Nucleus accumbens (tissue), 56 donors: ENCODE data around the gene EXOSC5.
"Not testable (repeated sequence)": the region's sequence is repeated elsewhere in the genome, so short reads cannot be mapped to it uniquely, and the experiment has no call there.

ENCODE experiments used
- DNase-seq, 56 donors: peaks; one replicate each; lab custom pipeline; 2025; lab: John Stamatoyannopoulos, UW

EXOSC5 gene

DNA sequence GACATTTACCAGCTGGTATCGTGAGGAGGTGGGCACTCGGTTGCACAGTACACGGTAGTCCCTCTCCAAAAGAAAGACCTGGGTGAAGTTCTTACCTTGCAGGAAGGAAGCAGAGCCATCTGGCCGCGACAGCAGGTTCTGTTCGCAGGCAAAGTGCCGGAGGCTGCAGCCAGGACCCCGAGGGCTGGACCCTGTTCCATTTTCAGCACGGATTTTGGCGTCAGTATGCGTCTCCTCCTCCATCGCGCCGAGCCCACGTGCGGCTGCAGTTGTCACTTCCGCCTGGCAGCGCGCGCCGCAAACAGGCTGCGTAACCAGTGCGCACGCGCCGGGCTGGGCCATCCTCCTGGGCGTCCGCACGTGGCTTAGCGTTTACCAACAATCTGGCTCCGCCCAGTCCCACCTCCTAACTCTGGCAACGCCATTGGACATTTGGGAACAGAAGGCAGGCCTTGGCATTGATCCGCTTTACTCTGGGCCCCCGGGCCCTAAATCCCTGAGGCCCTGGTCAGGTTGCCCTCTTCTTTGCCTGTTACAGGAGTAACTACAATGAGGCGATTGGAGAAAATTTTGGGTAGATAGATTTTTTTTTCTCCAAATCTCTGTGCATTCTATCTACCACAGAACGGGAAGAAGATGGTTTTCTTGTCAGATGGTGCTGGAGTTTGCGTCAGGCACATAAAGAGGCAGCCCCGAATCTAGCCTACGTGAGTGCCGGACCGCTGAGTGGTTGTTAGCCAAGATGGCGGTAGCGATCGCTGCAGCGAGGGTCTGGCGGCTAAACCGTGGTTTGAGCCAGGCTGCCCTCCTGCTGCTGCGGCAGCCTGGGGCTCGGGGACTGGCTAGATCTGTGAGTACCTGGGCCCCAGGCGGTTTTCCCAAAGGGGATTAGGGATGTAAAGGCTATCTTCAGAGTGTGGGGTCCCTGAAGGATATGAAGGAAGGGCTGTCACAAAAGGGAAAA lies at the start of gene EXOSC5, which contains the start of gene BCKDHA:
TSS of gene EXOSC5 (minus strand) at position 274 of the 964 bp plus-strand sequence. CDS start at position 243, 31 bp downstream.
TSS of gene BCKDHA (plus strand) at position 733 of the 964 bp plus-strand sequence. CDS start at position 743, 10 bp downstream.
- peak; percentile 89 to 99 (median 98) for DNase-seq

DNA sequence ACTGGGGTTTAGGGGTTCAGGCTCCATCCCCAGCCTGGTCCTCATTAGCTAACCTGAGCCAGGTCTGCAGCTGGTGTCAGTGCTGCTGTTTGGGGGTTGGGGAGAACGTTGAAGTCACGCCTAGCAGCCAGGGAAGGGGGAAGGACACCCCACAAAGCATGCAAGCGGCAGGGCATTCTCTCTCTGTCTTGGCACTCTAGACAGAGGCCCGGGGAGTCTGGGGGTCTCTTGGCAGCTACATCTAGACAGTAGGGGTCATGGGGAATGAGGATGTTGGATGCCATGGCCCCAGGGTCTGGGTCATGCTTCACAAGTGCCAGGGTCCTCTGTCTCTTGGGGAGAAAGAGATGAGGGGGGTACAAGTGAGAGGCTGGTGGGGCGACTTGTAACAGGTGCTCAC lies 48.4 kb upstream of the EXOSC5 start:
- DNase-seq, result no peak

DNA sequence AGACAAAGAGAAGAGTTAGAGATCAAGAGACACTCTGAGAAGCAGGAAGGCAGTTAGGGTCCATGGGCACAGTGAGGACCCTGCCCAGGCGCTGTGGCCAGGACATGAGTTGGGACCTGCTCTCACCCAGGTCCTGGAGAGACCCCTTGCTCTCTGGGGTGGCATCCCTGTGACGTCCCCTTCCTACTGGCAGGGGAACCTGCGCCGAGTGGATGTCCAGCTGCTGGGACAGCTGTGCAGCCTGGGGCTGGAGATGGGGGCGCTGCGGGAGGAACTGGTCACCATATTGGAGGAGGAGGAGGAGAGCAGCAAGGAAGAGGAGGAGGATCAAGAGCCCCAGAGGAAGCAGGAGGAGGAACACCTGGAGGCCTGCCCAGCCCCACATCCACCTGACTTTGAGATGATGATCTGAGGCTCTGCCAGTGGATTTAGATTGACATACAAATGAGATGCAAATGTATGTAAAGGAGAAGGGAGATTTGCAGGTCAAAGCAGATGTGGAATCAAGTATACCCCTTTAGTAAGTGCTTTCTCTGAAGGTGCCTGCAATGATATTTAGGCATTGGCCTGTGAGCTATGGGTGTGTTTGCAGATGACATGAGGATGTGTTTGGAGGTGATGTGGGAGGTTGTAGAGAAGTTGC lies 46.8 kb upstream of the EXOSC5 start:
- DNase-seq, result no peak

DNA sequence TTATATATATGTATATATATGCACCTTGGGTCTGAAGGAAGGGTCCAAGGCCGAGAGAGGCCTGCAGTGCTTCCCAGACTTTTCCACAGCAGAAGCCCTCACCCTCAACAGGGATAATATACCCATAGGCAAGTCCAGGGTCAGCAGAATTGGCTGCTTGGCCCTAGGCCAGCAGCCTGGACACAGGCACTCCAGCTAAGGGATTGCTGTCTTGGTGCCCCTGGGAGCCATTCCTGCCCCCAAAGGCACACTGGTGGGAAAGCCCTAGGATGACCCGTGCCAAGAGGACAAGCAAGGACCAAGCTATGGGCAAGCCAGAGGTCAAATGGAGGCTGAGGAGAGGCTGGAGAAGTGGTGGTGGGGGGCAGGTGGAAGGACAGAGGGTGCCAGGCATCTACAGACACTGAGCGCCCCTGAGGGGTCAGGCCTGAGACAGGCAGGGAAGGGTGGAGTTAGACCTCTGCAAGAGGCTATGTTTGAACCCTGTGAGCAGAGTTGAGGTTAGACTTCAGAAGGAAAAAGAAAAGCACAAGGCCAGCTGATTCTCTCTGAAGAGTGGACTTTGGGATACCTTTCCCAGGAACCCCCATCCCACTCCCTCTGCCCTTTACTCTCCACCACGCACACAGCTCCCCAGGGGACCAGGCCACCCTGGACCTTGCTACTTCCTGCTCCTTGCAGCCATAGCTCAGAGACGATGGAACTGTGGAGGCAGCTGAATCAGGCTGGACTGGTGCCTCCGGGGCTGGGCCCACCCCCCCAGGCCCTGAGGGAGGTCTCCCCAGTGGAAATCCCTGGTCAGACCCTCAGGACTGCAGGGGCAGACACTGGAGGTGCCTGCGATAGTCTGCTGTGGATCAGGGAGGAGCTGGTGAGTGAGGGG lies 45.6 kb upstream of the EXOSC5 start, which contains the start of gene ERICH4:
TSS of gene ERICH4 (plus strand) at position 684 of the 883 bp plus-strand sequence. CDS start at position 698, 14 bp downstream.
- no peak for DNase-seq

DNA sequence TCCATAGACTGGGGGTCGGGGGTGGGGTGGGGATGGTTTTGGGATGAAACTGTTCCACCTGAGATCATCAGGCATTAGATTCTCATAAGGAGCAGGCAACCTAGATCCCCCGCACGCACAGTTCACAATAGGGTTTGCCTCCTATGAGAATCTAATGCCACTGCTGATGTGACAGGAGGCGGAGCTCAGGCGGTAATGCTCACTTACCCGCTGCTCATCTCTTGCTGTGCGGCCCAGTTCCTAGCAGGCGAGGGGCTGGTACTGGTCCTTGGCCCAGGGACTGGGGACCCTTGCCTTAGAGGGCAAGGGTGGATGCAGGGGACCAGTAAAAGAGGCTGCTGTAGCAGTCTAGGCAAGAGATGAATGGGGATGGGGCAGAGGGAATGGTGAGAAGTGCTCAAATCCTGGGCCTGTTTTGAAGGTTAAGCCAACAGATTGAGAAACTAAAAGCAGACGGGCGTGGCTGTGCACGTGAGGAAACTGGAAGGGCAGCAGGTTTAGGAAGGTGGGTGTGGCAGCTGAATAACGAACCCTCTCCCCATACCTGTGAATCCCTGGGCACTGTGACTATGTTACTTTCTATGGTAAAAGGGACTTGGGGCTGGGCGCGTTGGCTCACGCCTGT lies 44.3 kb upstream of the EXOSC5 start:
- no peak for DNase-seq

DNA sequence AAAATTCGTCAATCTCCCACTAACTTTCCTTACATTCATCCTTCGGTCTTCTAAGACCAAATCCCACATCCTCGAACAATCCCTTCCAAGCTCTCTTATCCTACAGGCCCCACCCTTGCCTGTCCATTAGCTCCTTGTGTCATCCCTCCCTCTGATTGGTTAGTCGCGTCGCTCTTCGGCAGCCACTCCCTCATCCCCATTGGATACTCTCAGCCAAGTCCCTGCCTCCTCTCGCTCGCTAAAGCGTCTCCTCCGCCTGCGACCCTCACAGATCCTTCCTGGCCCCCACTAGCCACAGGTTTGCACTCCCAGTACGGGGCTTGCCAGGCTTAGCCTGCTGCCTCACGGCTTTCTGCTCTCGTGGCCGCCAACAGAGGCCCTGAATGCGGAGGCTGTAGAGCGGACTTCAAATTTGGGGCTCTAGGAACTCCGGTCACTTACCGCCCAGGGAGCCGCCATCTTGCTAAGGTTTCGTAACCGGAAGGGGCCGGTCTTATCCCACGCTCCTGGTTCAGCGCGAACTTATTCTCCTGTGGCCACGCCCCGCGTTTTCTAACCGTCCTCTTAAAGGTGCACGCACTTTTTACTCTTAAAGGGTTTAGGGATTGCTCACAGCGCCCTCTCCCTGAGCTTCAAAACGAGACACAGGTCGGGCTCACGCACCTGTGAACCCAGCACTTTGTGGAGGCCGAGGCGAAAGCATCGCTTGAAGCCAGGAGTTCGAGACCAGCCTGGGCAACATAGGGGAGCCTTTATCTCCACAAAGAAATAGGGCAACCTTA lies 42.5 kb upstream of the EXOSC5 start, which contains the start of gene DMAC2:
TSS of gene DMAC2 (minus strand) at position 472 of the 782 bp plus-strand sequence. CDS start at position 459, 13 bp downstream.
- peak; percentile 82 to 99 (median 94) for DNase-seq

DNA sequence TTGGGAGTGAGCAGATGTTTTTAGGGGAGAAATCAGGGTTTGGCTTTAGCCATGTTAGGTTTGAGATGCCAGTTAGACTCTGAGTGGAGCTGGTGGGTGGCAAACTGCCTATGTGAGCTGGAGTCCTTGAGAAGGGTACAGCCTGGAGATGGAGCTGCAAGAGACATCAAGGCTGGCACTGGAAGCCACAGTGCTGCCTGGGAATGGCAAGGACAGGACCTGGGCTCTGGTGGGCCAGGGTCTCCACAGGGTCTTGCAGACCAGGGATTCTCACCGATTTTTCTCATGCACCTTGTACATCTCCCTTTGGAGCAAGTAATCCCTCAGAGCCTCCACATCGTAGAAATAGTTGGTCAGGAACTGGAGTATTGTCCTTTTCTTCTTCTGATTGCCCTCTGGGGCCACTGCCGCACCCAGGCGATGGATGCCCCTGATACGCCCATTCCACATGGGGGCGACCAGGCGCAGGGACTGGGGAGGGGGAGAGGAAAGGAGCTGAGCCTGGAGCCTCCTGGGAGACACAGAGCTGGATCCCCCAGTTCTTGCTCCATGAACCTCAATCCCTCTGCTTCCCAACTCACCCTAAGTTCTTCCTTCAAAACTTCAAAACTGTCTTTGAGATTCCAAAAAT lies 40.9 kb upstream of the EXOSC5 start:
- no peak for DNase-seq

DNA sequence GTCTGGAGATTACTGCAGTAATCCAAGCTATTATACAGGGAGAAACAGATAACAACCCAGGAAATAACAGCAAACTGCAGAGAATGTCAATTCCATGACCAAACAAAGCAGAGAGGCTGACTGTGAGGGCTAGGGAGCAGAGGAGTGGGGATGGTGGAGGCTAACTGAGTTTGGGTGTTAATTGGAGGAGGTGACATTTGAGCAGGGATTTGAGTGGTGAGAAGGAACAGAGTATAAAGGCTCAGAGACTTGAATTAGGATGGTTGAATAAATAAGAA lies 39.5 kb upstream of the EXOSC5 start:
- DNase-seq, result no peak

DNA sequence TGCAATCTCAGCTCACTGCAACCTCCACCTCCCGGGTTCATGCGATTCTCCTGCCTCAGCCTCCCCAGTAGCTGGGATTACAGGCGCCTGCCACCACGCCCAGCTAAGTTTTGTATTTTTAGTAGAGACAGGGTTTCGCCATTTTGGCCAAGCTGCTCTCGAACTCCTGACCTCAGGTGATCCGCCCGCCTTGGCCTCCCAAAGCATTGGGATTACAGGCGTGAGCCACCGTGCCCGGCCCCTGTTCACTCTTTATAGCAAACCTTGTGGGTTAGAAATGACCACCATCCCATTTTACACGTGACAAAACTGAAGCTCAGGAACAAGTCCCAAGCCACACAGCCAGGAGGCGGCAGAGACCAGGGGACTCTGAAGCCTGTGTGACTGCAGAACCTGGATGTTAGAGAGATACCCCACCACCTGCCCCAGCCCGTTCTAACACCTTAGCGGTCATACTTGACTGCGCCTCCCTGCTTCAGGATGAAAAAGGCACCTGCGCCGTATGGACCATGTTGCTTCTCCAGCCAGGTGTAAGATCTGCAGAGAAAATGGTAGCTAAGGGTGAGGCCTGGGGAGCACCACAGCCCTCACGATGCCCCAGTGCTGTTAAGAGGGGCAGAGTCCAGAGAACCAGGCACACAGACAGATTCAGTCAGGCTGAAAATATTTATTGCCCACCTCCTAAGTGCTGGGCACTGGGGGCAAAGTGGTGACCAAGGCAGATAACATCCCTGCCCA lies 38.9 kb upstream of the EXOSC5 start:
- DNase-seq, result no peak

DNA sequence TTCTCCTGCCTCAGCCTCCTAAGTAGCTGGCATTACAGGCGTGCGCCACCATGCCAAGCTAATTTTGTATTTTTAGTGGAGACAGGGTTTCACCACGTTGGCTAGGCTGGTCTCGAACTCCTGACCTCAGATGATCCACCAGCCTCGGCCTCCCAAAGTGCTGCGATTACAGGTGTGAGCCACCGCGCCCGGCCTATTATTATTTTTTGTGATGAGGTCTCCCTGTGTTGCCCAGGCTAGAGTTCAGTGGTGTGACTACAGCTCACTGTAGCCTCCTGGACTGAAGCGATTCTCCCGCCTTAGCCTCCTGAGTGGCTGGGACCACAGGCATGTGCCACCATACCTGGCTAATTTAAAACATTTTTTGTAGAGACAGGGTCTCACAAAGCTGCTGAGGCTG lies 38.2 kb upstream of the EXOSC5 start:
- DNase-seq, result not testable (repeated sequence)

DNA sequence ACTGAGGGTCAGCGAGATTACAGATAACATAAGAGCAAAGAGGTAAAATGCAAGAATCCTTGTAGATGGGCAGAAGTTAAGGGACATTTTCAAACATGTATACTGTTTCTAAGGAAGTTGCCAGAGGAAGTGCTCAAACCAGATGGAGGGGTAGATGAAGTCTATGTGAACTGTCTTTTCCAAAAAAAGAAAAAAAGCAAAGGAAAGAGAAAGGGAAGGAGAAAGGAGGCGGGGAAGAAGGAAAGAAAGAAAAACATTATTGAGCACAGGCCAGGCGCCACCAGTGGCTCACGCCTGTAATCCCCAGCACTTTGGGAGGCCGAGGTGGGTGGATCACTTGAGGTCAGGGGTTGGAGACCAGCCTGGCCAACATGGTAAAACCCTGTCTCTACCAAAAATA lies 37.3 kb upstream of the EXOSC5 start:
- DNase-seq, result no peak

DNA sequence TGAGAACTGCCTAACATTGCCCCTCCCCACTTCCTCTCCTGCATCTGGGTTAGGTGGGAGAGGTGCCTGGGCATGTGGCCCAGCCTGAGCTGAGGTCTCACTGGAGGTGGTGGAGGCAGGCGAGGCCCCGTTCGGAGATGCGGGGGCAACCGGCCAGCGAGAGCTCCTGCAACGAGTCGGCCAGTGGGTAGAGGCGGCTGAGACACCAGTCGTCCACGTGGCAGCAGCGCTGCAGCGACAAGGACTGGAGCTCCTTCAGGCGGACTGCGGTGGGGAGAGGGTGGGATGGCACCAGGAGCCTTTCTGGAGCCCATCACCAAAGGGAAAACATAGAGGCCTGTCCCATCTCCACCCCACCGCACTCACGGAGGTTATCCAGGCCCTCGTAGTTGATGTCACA lies 36.0 kb upstream of the EXOSC5 start:
- no peak for DNase-seq

DNA sequence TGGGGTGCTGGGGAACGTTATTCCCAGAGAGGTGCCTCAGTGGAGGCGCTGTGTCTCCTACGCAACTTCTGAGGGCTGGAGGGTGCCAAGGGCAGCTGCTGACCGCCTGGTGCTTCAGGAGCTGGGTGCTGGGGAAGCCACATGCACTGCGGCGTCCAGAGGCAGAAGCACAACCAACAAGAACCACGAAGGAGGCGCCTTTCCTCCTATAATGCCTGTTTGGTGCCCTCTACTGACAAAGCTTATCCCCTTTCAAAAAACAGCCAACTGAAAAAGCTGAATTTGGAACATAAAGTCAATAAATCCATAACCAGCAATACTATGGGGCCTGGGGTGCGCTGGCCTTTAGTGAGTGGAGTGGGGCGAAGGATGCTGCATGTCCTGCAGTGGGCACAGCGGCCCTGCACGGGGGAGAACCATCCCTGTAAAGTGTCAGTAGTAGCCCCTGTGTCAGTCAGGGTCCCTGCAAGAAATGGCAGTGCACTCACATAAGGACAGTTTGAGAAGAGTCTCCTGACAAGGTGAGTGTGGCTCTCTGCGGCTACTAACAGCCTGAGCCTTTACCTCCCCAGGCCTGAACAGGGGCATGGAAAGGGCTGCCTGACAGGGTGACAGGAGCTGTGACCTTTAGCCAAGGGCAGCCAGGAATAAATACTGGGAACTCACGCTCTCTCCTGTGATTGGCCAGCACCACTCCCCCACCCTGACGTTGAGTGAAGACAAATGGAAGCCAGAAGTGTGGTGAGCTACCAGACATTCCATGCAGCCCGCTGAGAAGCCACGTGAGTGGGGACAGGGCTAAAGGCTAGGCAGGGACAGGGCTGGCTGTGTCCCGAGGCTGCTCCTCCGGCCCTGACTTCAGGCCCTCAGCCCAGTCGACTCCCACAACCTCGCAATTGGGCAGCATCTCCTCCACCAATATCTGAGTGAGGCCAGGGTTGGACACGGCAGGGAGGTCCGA lies 34.5 kb upstream of the EXOSC5 start:
- no peak for DNase-seq

DNA sequence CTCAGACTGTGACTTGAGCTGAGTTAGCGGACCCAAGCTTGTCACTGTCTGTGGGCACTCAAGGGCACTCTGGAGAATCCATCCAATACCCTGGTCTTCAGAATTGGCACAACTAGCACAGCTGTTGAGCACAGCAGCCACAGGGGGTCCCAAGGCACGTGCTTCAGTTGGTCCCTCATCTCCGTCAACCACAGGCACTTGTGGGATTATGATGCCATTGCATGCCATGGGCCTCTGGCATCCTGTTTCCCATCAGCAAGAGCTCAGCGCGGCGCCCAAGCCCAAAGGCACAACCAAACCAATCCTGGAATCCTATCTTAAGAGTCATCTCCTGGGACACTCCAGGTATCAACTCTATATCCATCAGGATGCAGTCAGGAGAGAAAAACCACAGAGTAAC lies 33.8 kb upstream of the EXOSC5 start:
- no peak for DNase-seq

DNA sequence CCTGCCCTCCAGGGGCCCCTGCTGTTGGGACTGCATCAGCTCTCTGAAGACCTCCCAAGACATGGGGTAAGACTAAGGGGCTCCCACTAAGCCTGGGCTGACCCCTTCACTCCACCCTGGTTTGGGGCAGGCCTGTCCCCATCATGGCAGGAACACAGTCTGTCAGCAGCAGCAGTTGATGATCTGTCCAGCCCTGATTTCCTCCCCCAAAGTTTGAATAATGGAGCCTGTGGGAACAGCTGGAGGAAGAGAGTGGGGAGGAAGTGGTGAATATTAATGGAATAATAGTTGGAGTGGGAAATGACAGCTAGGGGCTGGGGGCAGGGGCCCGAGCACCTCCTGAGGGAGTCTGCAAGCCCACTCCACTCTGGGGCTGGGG lies 31.3 kb upstream of the EXOSC5 start:
- DNase-seq, result no peak

DNA sequence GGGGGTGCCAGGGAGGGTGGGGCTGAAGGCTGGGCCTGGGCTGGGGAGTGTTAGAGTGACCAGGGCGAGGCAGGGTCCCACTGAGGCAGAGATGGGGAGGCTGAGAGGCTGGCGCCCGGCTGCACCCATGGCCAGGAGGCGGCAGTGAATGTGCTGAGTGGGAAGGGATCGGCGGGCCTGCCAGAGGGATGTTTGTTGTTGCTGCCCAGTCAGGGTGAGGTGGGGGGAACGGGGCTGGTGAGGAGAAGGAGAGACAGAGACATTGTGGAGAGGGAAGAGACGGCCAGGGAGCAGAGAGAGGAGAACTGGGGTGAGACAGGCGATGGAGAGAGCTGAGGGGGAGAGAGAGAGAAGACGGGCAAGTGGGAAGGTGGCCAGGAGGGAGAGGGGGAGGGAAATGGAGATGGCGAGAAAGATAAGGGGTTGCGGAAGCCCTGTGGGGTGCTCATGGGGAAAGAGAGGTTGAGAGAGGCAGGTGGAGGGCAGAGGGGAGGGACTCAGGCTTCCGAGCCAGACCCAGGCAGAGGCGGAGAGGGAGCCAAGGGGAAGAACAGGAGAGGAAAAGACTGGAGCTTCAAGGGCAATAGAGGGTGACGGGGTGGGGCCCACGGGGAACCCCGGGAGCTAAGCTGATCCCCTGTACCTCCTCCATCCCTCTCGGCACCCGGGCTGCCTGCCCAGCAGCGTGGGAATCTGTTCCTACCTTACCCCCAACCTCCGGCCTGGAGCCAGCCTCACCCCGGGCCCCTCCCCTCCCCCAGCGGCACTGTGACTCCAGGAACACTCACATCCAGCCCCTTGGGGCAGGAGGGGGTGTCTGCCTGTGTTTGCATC lies 30.7 kb upstream of the EXOSC5 start:
- DNase-seq, result peak in 2 of 56 donors; percentile 34
